Gastroesophageal sphincter (tissue), 4 donors: ENCODE measurements around the gene MIOS. TPM values are rescaled to one million over a fixed set of nuclear protein-coding genes. Genes with fewer than 3 reads are reported as not detected.

ENCODE experiments used
- ATAC-seq: fragments of 150-250 bp; one replicate; pipeline ENCODE4 v1.9.1; 2016; ENCODE audit warnings: mild to moderate bottlenecking, moderate library complexity
- H3K27ac ChIP-seq, 4 donors: fragments of 200-600 bp; sonication (generic) in 3 of 4; 1 replicate in 3 of 4; 2 replicates in 1 of 4; pipeline ENCODE4 v1.5.1; 2016 to 2019
- H3K27me3 ChIP-seq: fragments of 200-600 bp; sonication (generic); one replicate; pipeline ENCODE4 v1.5.1; 2019
- H3K36me3 ChIP-seq, 2 donors: fragments of 200-600 bp; sonication (generic); one replicate each; pipeline ENCODE4 v1.5.1; 2019; ENCODE audit warnings: control low read depth in 1 of 2
- H3K4me1 ChIP-seq, 3 donors: fragments of 200-600 bp; sonication (generic); 1 replicate in 2 of 3; 2 replicates in 1 of 3; pipeline ENCODE4 v1.5.1; 2016 to 2019; ENCODE audit warnings: control low read depth in 2 of 3
- H3K4me3 ChIP-seq, 2 donors: fragments of 200-600 bp; sonication (generic); one replicate each; pipeline ENCODE4 v1.5.1; 2019; ENCODE audit warnings: mild to moderate bottlenecking in 1 of 2, moderate library complexity in 1 of 2
- H3K9me3 ChIP-seq, 3 donors: fragments of 200-600 bp; sonication (generic); one replicate each; pipeline ENCODE4 v1.5.1; 2017 to 2019; ENCODE audit warnings: control low read depth in 2 of 3
- CTCF ChIP-seq, 4 experiments: fragments of 200-600 bp in 2 of 4; fragments of 450-650 bp in 2 of 4; sonication (generic) in 1 of 4; IDR thresholded peaks; one replicate each; pipeline ENCODE4 v1.5.1; 2017 to 2019; ENCODE audit warnings: antibody characterized with exemption in 4 of 4, mild to moderate bottlenecking in 2 of 4, moderate library complexity in 2 of 4
- EP300 ChIP-seq: sonication (generic); formaldehyde crosslinking; IDR thresholded peaks from one replicate; pipeline ENCODE4 v1.6.1; 2017; ENCODE audit warnings: antibody characterized with exemption, mild to moderate bottlenecking
- POLR2A ChIP-seq, 2 donors: fragments of 450-650 bp; IDR thresholded peaks; one replicate each; pipeline ENCODE4 v1.6.1; 2017; ENCODE audit warnings: antibody characterized with exemption in 2 of 2, mild to moderate bottlenecking in 2 of 2, moderate library complexity in 1 of 2
- POLR2AphosphoS5 ChIP-seq: sonication (generic); formaldehyde crosslinking; IDR thresholded peaks from one replicate; pipeline ENCODE4 v1.6.1; 2017; ENCODE audit warnings: antibody characterized with exemption
- WGBS, 2 donors: methylation state at CpG; one replicate each; pipeline ENCODE4 v1.1.5; 2018; ENCODE audit warnings: low coverage in 1 of 2; 5-methylcytosine and 5-hydroxymethylcytosine counted together
- total RNA-seq, 4 donors: library from RNA; depleted of rRNA; stranded (reverse); fragments of >200 nt; gene quantifications; one replicate each; pipeline ENCODE4 v1.1.0, GENCODE V29; 2016

Gene MIOS
- total RNA-seq, 4 donors from 2014 or later, result 24.2 to 40.3 (median 31.5) TPM

- Histone ChIP-seq H3K27ac (no peak overlapping the region), H3K36me3 (peaks cover 0 to 8% of the 10 kb centered on the region in 2 donors), H3K4me1 (no peaks in the 10 kb centered on the region), H3K9me3 (no peaks in the 10 kb centered on the region), H3K4me3 (no peak overlapping the region), H3K27me3 (no peaks in the 10 kb centered on the region)
- no peak for TF ChIP-seq CTCF (IDR thresholded peaks at IDR 0.05)
- no peak for TF ChIP-seq POLR2A (IDR thresholded peaks at IDR 0.05)
- no peak for TF ChIP-seq EP300
- no peak for TF ChIP-seq POLR2AphosphoS5
- no peak for ATAC-seq
- WGBS, 2 donors, result 93 to 100% methylated on average over 3 of the region's 3 CpGs
These were observed 13.0 kb downstream of the MIOS start for GRCh38 chr7:7579638-7580037.

- no peak for TF ChIP-seq EP300
- TF ChIP-seq POLR2A (IDR thresholded peaks at IDR 0.05), result no peak
- no peak for TF ChIP-seq CTCF (IDR thresholded peaks at IDR 0.05)
- no peak for TF ChIP-seq POLR2AphosphoS5
- WGBS, 2 donors, result 69 to 89% methylated on average over 5 to 8 of the region's 10 CpGs
- no peak overlapping the region for H3K4me3 ChIP-seq
- H3K27ac ChIP-seq, result no peak overlapping the region
- peaks cover 0 to 8% of the 10 kb centered on the region in 2 donors for H3K36me3 ChIP-seq
- no peaks in the 10 kb centered on the region for H3K9me3 ChIP-seq
- no peaks in the 10 kb centered on the region for H3K27me3 ChIP-seq
- no peaks in the 10 kb centered on the region for H3K4me1 ChIP-seq
- ATAC-seq, result no peak
These were observed 15.0 kb downstream of the MIOS start for GRCh38 chr7:7581531-7582179.

GRCh38 chr7:7582596-7582995 is 15.9 kb downstream of the MIOS start:
- H3K27me3 ChIP-seq, result no peaks in the 10 kb centered on the region
- no peaks in the 10 kb centered on the region for H3K9me3 ChIP-seq
- peaks cover 0 to 8% of the 10 kb centered on the region in 2 donors for H3K36me3 ChIP-seq
- no peak for TF ChIP-seq CTCF (IDR thresholded peaks at IDR 0.05)
- TF ChIP-seq POLR2AphosphoS5, result no peak
- TF ChIP-seq EP300, result no peak
- no peak for TF ChIP-seq POLR2A (IDR thresholded peaks at IDR 0.05)
- ATAC-seq, result no peak
- no peaks in the 10 kb centered on the region for H3K4me1 ChIP-seq
- no peak overlapping the region for H3K4me3 ChIP-seq
- 93 to 100% methylated on average over 1 of the region's 1 CpG for WGBS, 2 donors
- no peak overlapping the region for H3K27ac ChIP-seq

- TF ChIP-seq POLR2AphosphoS5, result no peak
- TF ChIP-seq EP300, result no peak
- TF ChIP-seq POLR2A (IDR thresholded peaks at IDR 0.05), result no peak
- no peak for TF ChIP-seq CTCF (IDR thresholded peaks at IDR 0.05)
- H3K9me3 ChIP-seq, result no peaks in the 10 kb centered on the region
- 76 to 89% methylated on average over 2 of the region's 2 CpGs for WGBS, 2 donors
- no peaks in the 10 kb centered on the region for H3K4me1 ChIP-seq
- H3K36me3 ChIP-seq, result peaks cover 0 to 8% of the 10 kb centered on the region in 2 donors
- no peak for ATAC-seq
- H3K4me3 ChIP-seq, result no peak overlapping the region
- no peak overlapping the region for H3K27ac ChIP-seq
- H3K27me3 ChIP-seq, result no peaks in the 10 kb centered on the region
These were observed 17.0 kb downstream of the MIOS start for GRCh38 chr7:7583731-7584130.

- no peak for ATAC-seq
- Histone ChIP-seq H3K9me3 (no peaks in the 10 kb centered on the region), H3K27me3 (no peaks in the 10 kb centered on the region), H3K4me1 (no peaks in the 10 kb centered on the region), H3K4me3 (no peak overlapping the region), H3K36me3 (peaks cover 0 to 8% of the 10 kb centered on the region in 2 donors), H3K27ac (no peak overlapping the region)
- WGBS, 2 donors, result 68 to 100% methylated on average over 1 of the region's 1 CpG
- TF ChIP-seq CTCF (IDR thresholded peaks at IDR 0.05), result no peak
- TF ChIP-seq POLR2AphosphoS5, result no peak
- no peak for TF ChIP-seq EP300
- no peak for TF ChIP-seq POLR2A (IDR thresholded peaks at IDR 0.05)
These were observed 18.0 kb downstream of the MIOS start for GRCh38 chr7:7584653-7585052.
